Mesenchymal stem cell (in vitro differentiated cells and primary cell): ENCODE results near the gene LAMP1.

Experiments
- DNase-seq: peaks from one replicate; pipeline ENCODE4 v3.0.0-alpha.2; 2013
- H2AFZ ChIP-seq: one replicate; pipeline ENCODE4 v1.6.1; 2013; ENCODE audit warnings: low read depth, mild to moderate bottlenecking, control low read depth, inconsistent platforms, low read length, moderate library complexity
- H2AK5ac ChIP-seq: 2 replicates; pipeline ENCODE4 v1.6.1; 2013; ENCODE audit warnings: low read length, moderate library complexity, mild to moderate bottlenecking, inconsistent platforms; ENCODE audit not compliant: severe bottlenecking
- H2BK120ac ChIP-seq: one replicate; pipeline ENCODE4 v1.6.1; 2013; ENCODE audit warnings: low read depth, mild to moderate bottlenecking, inconsistent platforms, low read length, moderate library complexity
- H2BK12ac ChIP-seq, 2 experiments: one replicate each; pipeline ENCODE4 v1.6.1; 2013; ENCODE audit warnings: inconsistent platforms in 2 of 2, low read length in 2 of 2, mild to moderate bottlenecking in 2 of 2, moderate library complexity in 2 of 2, control low read depth in 1 of 2
- H2BK15ac ChIP-seq: one replicate; pipeline ENCODE4 v1.6.1; 2013; ENCODE audit warnings: mild to moderate bottlenecking, low read depth, inconsistent platforms; ENCODE audit not compliant: poor library complexity, severe bottlenecking
- H2BK5ac ChIP-seq: 2 replicates; pipeline ENCODE4 v1.6.1; 2013; ENCODE audit warnings: low read depth, mild to moderate bottlenecking, low read length, control low read depth, inconsistent platforms; ENCODE audit not compliant: poor library complexity, severe bottlenecking
- H3K14ac ChIP-seq, 2 experiments: one replicate each; pipeline ENCODE4 v1.6.1; 2013; ENCODE audit warnings: inconsistent platforms in 2 of 2, low read length in 2 of 2, control low read depth in 1 of 2, mild to moderate bottlenecking in 1 of 2, moderate library complexity in 1 of 2
- H3K18ac ChIP-seq, 2 experiments: one replicate each; pipeline ENCODE4 v1.6.1; 2013; ENCODE audit warnings: inconsistent platforms in 2 of 2, low read length in 2 of 2, control low read depth in 1 of 2, low read depth in 1 of 2, mild to moderate bottlenecking in 1 of 2
- H3K23ac ChIP-seq, 2 experiments: one replicate each; pipeline ENCODE4 v1.6.1; 2013; ENCODE audit warnings: inconsistent platforms in 2 of 2, low read length in 2 of 2, mild to moderate bottlenecking in 2 of 2, moderate library complexity in 2 of 2, control low read depth in 1 of 2
- H3K27ac ChIP-seq: 2 replicates; pipeline ENCODE4 v1.5.1; 2013; ENCODE audit warnings: mild to moderate bottlenecking, moderate library complexity, low read length, control low read depth, inconsistent platforms; ENCODE audit not compliant: poor library complexity, severe bottlenecking
- H3K27me3 ChIP-seq, 2 experiments: 2 replicates each; pipeline versions ENCODE4 v1.6.1 to v1.7.0; 2013; ENCODE audit warnings: low read length in 2 of 2, mild to moderate bottlenecking in 2 of 2, moderate library complexity in 2 of 2, control low read depth in 1 of 2, inconsistent platforms in 1 of 2; ENCODE audit not compliant: control insufficient read depth in 1 of 2, insufficient read depth in 1 of 2
- H3K36me3 ChIP-seq, 2 experiments: 2 replicates each; pipeline versions ENCODE4 v1.6.1 to v1.7.0; 2013; ENCODE audit warnings: low read length in 2 of 2, control low read depth in 1 of 2, inconsistent platforms in 1 of 2, low read depth in 1 of 2, mild to moderate bottlenecking in 1 of 2; ENCODE audit not compliant: insufficient read depth in 2 of 2, control insufficient read depth in 1 of 2
- H3K4ac ChIP-seq, 2 experiments: one replicate each; pipeline ENCODE4 v1.6.1; 2013; ENCODE audit warnings: inconsistent platforms in 2 of 2, low read length in 2 of 2, mild to moderate bottlenecking in 2 of 2, moderate library complexity in 2 of 2, control low read depth in 1 of 2, low read depth in 1 of 2
- H3K4me1 ChIP-seq: 2 replicates; pipeline ENCODE4 v1.6.1; 2013; ENCODE audit warnings: low read depth, low read length, control low read depth; ENCODE audit not compliant: control insufficient read depth, insufficient read depth
- H3K4me2 ChIP-seq: 2 replicates; pipeline ENCODE4 v1.6.1; 2013; ENCODE audit warnings: low read length, mild to moderate bottlenecking, inconsistent platforms; ENCODE audit not compliant: poor library complexity, severe bottlenecking
- H3K4me3 ChIP-seq, 2 experiments: 2 replicates each; pipeline versions ENCODE4 v1.5.1 to v1.7.0; 2013; ENCODE audit warnings: low read length in 2 of 2, mild to moderate bottlenecking in 2 of 2, control low read depth in 1 of 2, low read depth in 1 of 2; ENCODE audit not compliant: insufficient read depth in 1 of 2
- H3K79me1 ChIP-seq: replicated peaks from 2 replicates; pipeline ENCODE4 v1.6.1; 2013; ENCODE audit warnings: mild to moderate bottlenecking, control low read depth, low read length, inconsistent platforms; ENCODE audit not compliant: poor library complexity, severe bottlenecking
- H3K9ac ChIP-seq: 2 replicates; pipeline ENCODE4 v1.7.0; 2013; ENCODE audit warnings: mild to moderate bottlenecking, low read length, moderate library complexity
- H3K9me3 ChIP-seq: 2 replicates; pipeline ENCODE4 v1.7.0; 2013; ENCODE audit warnings: mild to moderate bottlenecking, low read length; ENCODE audit not compliant: control insufficient read depth
- H4K8ac ChIP-seq: one replicate; pipeline ENCODE4 v1.6.1; 2013; ENCODE audit warnings: inconsistent platforms, mild to moderate bottlenecking, low read length, moderate library complexity
- H4K91ac ChIP-seq: one replicate; pipeline ENCODE4 v1.6.1; 2013; ENCODE audit warnings: mild to moderate bottlenecking, low read length, inconsistent platforms
- whole genome bisulfite sequencing: methylation state at CpG from one replicate; pipeline ENCODE4 v1.1.7; 2013; ENCODE audit warnings: mixed read lengths; 5-methylcytosine and 5-hydroxymethylcytosine counted together

LAMP1 gene

DNA sequence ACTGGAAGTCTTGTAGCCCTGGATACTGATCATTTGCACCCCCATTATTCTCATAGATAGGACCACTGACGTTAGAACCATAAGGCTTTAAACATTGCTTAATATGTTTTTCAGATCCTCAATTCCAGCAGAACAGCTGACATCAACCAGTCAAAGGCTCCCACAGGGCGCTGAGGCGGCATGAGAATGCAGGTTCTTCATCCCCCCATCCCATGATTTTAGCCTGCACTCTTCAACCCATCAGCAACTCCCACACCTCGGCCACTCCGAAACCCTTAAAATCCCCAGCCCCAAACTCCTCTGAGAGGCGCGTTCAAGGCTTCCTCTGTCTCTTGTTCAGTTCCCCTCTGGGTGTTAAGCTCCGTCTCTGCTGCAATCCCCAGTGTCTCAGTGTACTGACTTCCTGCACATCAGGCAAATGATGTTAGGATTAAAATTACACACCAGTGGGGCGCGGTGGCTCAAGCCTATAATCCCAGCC lies 24.3 kb upstream of the LAMP1 start:
- no peak overlapping the region for H2AK5ac ChIP-seq
- no peaks in the 10 kb centered on the region for H3K27me3 ChIP-seq
- WGBS: 99% methylated on average over 10 of the region's 10 CpGs
- H2BK120ac ChIP-seq: no peak overlapping the region
- no peak overlapping the region for H3K18ac ChIP-seq
- no peak overlapping the region for H3K4me2 ChIP-seq
- no peak overlapping the region for H4K8ac ChIP-seq
- H3K9ac ChIP-seq: no peak overlapping the region
- H2BK15ac ChIP-seq: no peak overlapping the region
- peaks cover 17 to 25% of the 10 kb centered on the region in 2 experiments for H3K36me3 ChIP-seq
- no peak overlapping the region for H4K91ac ChIP-seq
- no peak overlapping the region for H2AFZ ChIP-seq
- H3K4me1 ChIP-seq: peaks cover 11% of the 10 kb centered on the region
- no peak overlapping the region for H2BK5ac ChIP-seq
- H3K79me1 ChIP-seq: no peaks in the 10 kb centered on the region
- no peak overlapping the region for H3K4me3 ChIP-seq
- H2BK12ac ChIP-seq: no peak overlapping the region
- DNase-seq: no peak
- no peak overlapping the region for H3K27ac ChIP-seq
- H3K23ac ChIP-seq: no peak overlapping the region
- H3K14ac ChIP-seq: no peak overlapping the region
- H3K9me3 ChIP-seq: no peaks in the 10 kb centered on the region
- H3K4ac ChIP-seq: no peak overlapping the region

DNA sequence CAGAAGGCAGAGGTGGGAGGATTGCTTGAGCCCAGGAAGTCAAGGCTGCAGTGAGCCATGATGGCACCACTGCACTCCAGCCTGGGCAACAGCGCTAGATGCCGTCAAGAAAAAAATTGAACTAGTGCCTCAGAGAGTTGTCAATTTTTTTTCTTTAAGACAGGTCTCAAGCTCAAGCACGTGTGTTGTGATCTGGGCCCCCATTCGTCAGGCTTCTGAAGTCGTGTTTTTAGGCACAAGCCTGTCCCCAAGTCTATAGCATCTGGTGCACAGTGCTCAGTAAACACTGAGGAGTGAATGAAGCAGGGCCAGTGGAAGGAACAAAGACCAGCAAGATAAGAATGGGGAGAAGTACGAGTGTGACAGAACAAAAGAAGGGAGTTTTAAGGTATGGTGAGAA lies 23.7 kb upstream of the LAMP1 start:
- no peak overlapping the region for H3K14ac ChIP-seq
- no peak overlapping the region for H3K23ac ChIP-seq
- no peak overlapping the region for H3K4ac ChIP-seq
- no peaks in the 10 kb centered on the region for H3K79me1 ChIP-seq
- H3K9me3 ChIP-seq: no peaks in the 10 kb centered on the region
- WGBS: 96% methylated on average over 6 of the region's 6 CpGs
- H2BK12ac ChIP-seq: no peak overlapping the region
- no peak overlapping the region for H2BK5ac ChIP-seq
- H2BK15ac ChIP-seq: no peak overlapping the region
- H2BK120ac ChIP-seq: no peak overlapping the region
- no peak overlapping the region for H3K4me3 ChIP-seq
- no peak overlapping the region for H2AK5ac ChIP-seq
- no peak overlapping the region for H3K27ac ChIP-seq
- no peak for DNase-seq
- peaks cover 11 to 20% of the 10 kb centered on the region in 2 experiments for H3K36me3 ChIP-seq
- no peak overlapping the region for H3K9ac ChIP-seq
- H2AFZ ChIP-seq: no peak overlapping the region
- no peak overlapping the region for H4K8ac ChIP-seq
- no peak overlapping the region for H3K4me2 ChIP-seq
- H3K4me1 ChIP-seq: peaks cover 11% of the 10 kb centered on the region
- H3K18ac ChIP-seq: no peak overlapping the region
- no peaks in the 10 kb centered on the region for H3K27me3 ChIP-seq
- H4K91ac ChIP-seq: no peak overlapping the region

DNA sequence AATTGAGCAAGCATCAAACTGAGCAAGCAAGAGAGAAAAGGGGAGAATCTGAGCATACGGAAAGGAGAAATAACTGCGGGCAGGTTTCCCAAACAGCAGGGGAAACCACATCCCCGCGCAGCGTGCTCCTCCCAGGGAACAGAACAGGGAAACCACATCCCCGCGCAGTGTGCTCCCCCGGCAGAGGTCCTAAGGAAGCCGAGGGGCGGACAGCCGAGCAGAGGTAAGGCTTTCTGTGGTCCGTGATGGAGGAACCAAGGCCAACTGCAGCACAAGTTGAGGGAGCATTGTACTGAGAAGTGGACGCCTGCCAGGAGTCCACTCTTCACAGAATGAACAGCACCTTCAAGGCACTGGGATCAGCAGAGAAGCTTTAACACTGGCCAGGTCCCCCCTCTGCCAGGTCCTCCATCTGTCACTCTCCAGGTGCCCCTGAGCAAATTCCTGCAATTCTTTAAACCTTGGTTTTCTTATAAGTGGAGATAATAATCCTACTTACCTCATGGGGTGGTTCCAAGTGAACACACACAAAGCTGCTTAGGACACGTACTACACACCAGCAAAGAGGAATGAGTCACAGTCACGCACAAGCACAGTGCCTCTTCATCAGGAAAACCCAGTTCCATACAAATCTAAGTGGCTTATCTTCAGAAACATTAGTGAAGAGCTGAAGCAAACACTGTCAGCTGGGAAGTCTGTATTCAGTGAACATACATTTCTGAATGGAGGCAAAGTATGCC lies 23.0 kb upstream of the LAMP1 start:
- Histone ChIP-seq H2BK15ac (no peak overlapping the region), H3K36me3 (peaks cover 10 to 17% of the 10 kb centered on the region in 2 experiments), H3K4ac (no peak overlapping the region), H3K27me3 (no peaks in the 10 kb centered on the region), H2BK120ac (no peak overlapping the region), H3K9me3 (no peaks in the 10 kb centered on the region), H3K9ac (peak overlapping the region; percentile 77), H3K14ac (no peak overlapping the region), H2AFZ (no peak overlapping the region), H2BK5ac (no peak overlapping the region), H3K18ac (no peak overlapping the region), H3K79me1 (no peaks in the 10 kb centered on the region), H3K4me1 (peaks cover 11% of the 10 kb centered on the region), H2BK12ac (no peak overlapping the region), H4K91ac (no peak overlapping the region), H4K8ac (no peak overlapping the region), H3K23ac (no peak overlapping the region), H3K4me3 (no peak overlapping the region), H3K27ac (peak overlapping the region; percentile 75), H3K4me2 (no peak overlapping the region), H2AK5ac (peak overlapping the region; percentile 26)
- DNase-seq: peak; percentile 78
- 88% methylated on average over 14 of the region's 15 CpGs for WGBS

DNA sequence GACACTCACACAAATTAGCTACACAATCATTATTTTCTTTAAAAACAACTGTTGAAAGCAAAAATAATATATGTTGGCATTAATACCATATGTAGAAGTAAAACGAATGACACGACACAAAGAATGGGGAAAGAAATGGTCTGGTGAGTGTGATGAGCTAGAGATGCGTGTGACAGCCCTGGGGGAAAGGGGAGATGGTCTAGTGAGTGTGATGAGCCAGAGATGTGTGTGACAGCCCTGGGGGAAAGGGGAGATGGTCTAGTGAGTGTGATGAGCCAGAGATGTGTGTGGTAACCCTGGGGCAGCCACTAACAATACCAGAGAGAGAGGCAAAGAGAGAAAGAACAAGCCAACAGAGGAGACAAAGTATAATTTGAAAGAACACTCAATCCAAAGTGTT lies 22.3 kb upstream of the LAMP1 start:
- H3K18ac ChIP-seq: no peak overlapping the region
- no peak overlapping the region for H2BK12ac ChIP-seq
- no peak overlapping the region for H3K4me2 ChIP-seq
- H3K14ac ChIP-seq: no peak overlapping the region
- 95% methylated on average over 3 of the region's 3 CpGs for WGBS
- H2AFZ ChIP-seq: no peak overlapping the region
- no peak overlapping the region for H4K8ac ChIP-seq
- no peaks in the 10 kb centered on the region for H3K27me3 ChIP-seq
- H3K9ac ChIP-seq: peak overlapping the region; percentile 77
- H3K4me3 ChIP-seq: no peak overlapping the region
- no peak for DNase-seq
- peak overlapping the region; percentile 75 for H3K27ac ChIP-seq
- H2BK120ac ChIP-seq: no peak overlapping the region
- H2AK5ac ChIP-seq: peak overlapping the region; percentile 62
- no peak overlapping the region for H3K4ac ChIP-seq
- H2BK15ac ChIP-seq: no peak overlapping the region
- H4K91ac ChIP-seq: no peak overlapping the region
- no peaks in the 10 kb centered on the region for H3K9me3 ChIP-seq
- peaks cover 10 to 17% of the 10 kb centered on the region in 2 experiments for H3K36me3 ChIP-seq
- H3K23ac ChIP-seq: no peak overlapping the region
- peaks cover 11% of the 10 kb centered on the region for H3K4me1 ChIP-seq
- H2BK5ac ChIP-seq: no peak overlapping the region
- H3K79me1 ChIP-seq: no peaks in the 10 kb centered on the region
